NCI-H2227 (cell line): ENCODE data around the gene TUBGCP3.

Experiments
- DNase-seq: peaks from one replicate; lab custom pipeline; 2025; ENCODE audit not compliant: unreplicated experiment; lab: John Stamatoyannopoulos, UW

Gene TUBGCP3

DNA sequence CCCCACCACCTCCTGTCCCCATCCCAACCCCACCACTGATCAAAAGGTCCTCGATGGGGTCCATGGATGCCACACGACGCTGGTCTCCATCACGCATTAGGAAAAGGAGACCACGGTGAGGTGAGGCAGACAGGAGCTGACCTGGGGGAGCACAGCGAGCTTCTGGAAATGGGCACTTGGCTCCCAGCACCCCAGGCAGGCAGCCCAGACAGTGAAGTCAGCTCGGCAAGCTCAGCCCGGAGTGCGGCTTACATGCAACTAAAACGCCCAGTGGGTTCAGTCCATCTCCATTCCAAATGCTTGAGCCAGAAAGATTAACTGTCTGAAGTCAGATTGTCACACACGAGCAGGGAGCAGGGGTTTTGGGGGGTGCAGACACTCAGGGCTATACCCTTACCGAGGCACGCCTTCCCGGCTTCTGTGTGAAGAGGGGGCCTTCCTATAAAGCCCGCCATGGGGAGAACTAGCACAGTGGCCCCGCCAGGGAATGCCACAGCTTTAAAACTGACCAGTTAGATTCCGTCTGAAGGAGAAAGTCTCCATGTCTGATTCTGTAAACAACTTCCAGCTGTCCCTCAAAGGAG is 132.4 kb downstream of the TUBGCP3 start:
- no peak for DNase-seq

GRCh38 chr13:112454648-112455334 is 133.2 kb downstream of the TUBGCP3 start:
- no peak for DNase-seq

DNA sequence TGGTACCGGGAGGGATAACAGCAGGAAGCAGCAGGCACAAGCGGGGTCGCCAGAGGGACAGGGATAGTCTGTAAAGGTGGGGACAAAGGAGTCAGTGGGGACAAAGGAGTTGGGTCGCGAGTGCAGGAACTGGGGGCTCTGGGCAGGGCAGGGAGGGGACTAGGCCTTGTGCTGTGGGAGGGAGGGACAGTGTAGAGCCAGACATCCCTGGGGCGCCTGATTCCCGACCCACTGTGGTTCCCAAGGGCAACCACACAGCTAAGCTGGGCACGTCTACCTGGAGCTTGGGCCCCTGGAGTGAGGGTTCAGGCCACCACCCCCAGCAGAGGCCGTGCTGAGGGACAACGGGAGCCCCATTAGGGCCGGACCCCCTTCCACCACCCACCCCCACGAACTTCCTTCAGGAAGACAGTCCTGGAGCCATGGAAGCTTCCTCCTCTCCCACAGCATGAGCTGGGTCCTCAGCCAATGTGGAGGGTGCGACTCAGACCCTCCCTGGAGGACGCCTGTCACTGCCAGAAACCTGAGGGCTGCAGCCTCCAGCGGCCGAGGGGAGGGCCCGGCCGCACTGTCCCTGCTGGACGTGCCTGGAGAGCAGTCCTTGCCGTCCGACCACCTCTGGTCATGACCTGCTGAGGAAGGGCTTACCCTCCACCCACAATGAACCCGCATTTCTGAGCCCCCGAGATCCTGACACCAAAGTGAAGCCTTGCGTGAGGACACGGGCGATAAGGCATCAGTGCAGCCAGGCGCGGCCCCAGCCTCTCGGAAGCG is 133.9 kb downstream of the TUBGCP3 start:
- DNase-seq: no peak

GRCh38 chr13:112453207-112453829 is 134.6 kb downstream of the TUBGCP3 start:
- DNase-seq: no peak

GRCh38 chr13:112452380-112453206 is 135.4 kb downstream of the TUBGCP3 start:
- no peak for DNase-seq

GRCh38 chr13:112451512-112452379 is 136.2 kb downstream of the TUBGCP3 start:
- no peak for DNase-seq

DNA sequence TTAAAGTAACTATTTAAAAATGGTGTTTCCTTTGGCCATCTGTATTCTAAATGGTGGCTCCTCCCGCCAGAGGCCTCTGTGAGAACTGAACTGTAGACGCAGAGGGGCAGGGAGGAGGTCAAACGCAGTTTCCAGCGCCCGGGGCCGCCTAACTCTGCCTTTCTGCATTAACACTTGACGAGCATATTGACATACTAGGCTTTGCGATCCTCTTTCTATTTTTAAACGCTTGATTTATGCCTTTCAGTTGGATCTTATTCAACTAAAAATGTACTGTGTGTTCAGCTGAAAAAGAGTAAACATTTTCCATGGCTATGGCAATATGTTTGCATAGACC is 137.1 kb downstream of the TUBGCP3 start:
- DNase-seq: no peak

- DNase-seq: no peak
Measured at GRCh38 chr13:112450118-112450903, 137.6 kb downstream of the TUBGCP3 start.

- no peak for DNase-seq
Measured at GRCh38 chr13:112449545-112449930, 138.4 kb downstream of the TUBGCP3 start.

DNA sequence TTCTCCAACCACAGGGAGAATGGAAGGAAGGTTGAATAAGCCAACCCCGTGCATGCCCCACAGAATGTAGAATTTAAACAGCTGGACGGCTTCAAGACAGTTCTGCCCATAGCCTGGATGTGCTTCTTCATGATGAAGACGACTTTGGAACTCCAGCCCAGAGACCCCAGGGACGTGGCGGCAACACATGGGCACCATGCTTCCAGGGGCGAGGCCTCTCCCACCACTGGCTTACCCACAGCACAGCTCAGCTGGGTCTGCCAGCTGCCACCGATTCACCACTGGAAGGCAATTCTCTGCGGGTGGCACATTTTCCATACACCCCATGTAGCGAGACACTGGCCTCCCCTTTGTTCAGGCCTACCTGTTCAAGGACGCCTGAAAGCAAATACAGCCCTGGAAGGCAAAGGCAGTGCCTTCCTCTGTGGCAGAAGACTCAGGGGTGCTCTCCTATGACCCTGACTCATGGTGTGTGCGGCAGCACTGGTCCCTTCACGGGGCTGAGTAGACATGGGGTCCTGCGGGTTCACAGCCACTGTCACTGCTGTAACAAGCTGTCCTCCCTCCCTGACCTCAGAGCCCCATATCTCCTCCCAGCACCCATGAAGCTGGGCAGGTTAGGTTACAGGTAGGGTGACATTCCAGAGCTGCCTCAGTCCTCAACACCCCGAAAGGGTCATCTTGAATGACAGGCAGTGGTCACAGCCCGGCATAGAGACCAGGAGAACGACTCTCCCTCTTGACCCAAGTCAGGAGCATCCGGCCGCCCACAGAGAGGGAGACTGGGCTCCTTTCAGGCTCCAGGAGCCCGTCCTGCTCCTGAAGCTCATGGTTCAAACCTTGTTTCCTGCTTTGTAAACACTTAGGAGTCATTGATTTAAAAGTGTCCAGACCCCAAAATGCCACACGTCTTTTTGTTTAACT is 139.1 kb downstream of the TUBGCP3 start:
- DNase-seq: no peak

GRCh38 chr13:112447761-112448603 is 140.0 kb downstream of the TUBGCP3 start:
- DNase-seq: no peak

DNA sequence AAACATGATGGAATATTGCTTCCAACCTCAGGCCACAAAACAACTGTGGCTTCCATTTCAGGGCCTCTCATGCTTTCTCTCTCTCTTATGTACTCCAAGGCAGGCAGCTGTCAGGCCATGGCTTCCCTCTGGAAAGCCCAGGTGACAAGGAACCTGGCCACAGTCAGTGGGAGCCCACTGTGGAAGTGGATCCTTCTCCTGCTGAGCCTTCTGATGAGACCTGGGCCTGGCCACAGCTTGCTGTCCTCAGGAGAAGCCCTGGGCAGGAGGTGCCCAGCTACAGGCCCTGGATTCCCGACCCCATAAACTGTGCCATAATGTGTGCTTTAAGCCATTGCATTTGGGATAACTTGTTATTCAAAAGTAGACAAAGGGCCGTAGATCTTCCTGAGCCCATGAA is 140.6 kb downstream of the TUBGCP3 start:
- no peak for DNase-seq

GRCh38 chr13:112446867-112447266 is 141.1 kb downstream of the TUBGCP3 start:
- no peak for DNase-seq

DNA sequence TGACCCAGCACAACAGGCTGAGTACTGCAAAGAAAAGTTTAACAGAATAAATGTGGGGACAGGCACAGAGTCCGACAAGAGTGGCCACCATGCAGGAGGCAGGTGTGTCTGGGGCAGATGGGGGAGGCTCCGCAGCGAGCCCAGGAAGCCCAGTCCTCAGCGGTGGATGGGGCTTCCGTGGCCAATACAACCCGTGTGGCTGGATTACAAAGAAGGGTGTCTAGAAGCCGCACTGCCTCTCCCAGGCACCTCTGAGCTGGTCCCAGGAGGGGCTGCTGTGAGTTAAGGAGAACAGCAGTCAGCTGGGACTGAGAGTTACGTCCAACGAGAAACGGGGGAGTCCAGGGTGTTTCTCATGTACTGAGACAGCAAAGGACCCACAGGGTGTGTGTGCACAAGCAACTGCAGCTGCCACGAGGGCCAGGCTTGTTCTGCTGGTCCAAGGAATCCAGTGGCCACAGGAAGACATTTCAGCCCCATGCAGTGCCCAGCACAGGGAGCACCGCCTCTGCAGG is 141.5 kb downstream of the TUBGCP3 start:
- no peak for DNase-seq

DNA sequence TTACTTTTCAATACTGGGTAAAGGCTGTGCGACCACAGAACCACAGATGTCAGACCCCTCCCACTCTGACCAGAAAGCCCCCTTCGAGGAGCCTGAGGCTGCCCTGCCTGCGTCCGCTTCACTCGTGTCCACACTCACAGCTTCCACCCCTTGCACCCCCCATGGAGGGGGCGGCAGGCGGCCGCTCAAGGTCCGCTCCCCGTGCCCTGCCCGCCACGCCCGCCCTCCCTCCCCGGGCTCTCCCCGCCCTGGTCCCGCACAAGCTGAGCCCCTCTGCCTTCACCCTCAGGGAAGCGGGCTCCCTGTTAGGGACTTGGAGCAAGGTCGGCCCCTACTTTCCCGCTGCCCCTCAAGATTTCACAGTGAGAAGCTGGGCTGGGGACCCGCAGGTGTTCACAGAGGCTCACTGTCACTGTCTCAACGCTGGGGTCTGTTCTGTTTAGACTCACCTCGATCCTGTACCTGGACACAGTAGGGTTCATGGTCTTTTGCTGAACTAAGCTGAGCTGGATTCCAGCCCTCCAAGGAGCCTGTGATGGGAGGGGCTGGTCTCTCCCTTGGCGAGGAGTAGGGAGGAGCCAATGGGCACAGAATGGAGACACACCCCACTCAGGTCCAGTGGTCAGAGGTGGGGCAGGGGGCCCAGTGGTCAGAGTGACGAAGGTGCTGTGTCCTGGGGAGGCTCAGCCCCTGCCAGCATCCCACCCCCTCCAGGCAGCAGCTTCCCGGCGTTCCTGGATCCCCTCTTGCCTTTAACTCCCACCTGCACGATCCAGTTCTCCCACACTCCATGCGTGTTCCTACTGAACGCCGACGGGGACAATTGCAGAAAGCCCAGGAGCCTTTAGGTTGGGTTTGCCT is 142.3 kb downstream of the TUBGCP3 start:
- DNase-seq: no peak
